Progenitor cell of endocrine pancreas (in vitro differentiated cells): Measurements from ENCODE around the gene OXCT2. TPM values are rescaled to one million over a fixed set of nuclear protein-coding genes. Genes with fewer than 3 reads are reported as not detected.

Experiments
- DNase-seq: peaks from one replicate; pipeline ENCODE4 v3.0.0; 2021; ENCODE audit warnings: low spot score; ENCODE audit not compliant: unreplicated experiment
- H3K27ac Mint-ChIP-seq: 2 replicates; pipeline ENCODE4 v1.8.0; 2021; ENCODE audit warnings: mild to moderate bottlenecking, moderate library complexity, mixed read lengths
- H3K27me3 Mint-ChIP-seq: 2 replicates; pipeline ENCODE4 v1.8.0; 2021; ENCODE audit warnings: mixed read lengths
- H3K36me3 Mint-ChIP-seq: 2 replicates; pipeline ENCODE4 v1.8.0; 2022; ENCODE audit warnings: mixed read lengths; ENCODE audit not compliant: insufficient read depth
- H3K4me1 Mint-ChIP-seq: 2 replicates; pipeline ENCODE4 v1.8.0; 2021; ENCODE audit warnings: low read depth, mixed read lengths
- H3K4me3 Mint-ChIP-seq: 2 replicates; pipeline ENCODE4 v1.8.0; 2021; ENCODE audit warnings: low read depth, mild to moderate bottlenecking, moderate library complexity, mixed read lengths
- H3K9me3 Mint-ChIP-seq: 2 replicates; pipeline ENCODE4 v1.8.0; 2021; ENCODE audit warnings: low read depth, mixed read lengths
- total RNA-seq: library from RNA; stranded (reverse); gene quantifications from 2 replicates; pipeline ENCODE4 v1.2.1, GENCODE V29; 2021
- TF ChIP-seq, protein P1 (sequence below): fragments of 200-600 bp; sonication (generic); IDR thresholded peaks from one replicate; pipeline ENCODE4 v1.5.0; 2021; ENCODE audit warnings: antibody characterized with exemption, mild to moderate bottlenecking; ENCODE audit not compliant: unreplicated experiment

Gene OXCT2
- total RNA-seq, 1 donor from 2014 or later = not detected

DNA sequence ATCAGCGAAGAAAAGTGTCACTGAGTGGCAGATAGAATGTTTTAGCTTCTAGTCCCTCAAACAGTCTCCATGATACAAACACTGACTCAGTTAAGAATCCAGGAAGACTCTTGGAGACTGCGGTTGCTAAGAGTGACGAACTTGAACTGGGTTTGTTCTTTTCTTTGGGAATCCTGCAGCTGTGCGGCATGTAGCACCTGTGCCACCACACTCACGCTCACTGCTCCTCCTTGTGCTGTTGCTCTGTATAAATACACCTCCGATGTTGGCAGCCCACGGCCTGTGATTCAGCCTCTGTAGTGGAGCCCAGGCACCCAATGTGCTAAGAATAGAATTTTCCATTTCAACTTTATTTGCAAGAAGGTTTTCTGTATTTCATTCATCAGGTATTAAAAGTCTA lies 38.0 kb downstream of the OXCT2 start:
- Mint-ChIP-seq H3K9me3 (no peaks in the 10 kb centered on the region), H3K27ac (no peak overlapping the region), H3K4me1 (peaks cover 4% of the 10 kb centered on the region), H3K36me3 (no peaks in the 10 kb centered on the region), H3K4me3 (no peak overlapping the region), H3K27me3 (peaks cover 79% of the 10 kb centered on the region)
- DNase-seq = no peak
- TF ChIP-seq, protein P1, sequence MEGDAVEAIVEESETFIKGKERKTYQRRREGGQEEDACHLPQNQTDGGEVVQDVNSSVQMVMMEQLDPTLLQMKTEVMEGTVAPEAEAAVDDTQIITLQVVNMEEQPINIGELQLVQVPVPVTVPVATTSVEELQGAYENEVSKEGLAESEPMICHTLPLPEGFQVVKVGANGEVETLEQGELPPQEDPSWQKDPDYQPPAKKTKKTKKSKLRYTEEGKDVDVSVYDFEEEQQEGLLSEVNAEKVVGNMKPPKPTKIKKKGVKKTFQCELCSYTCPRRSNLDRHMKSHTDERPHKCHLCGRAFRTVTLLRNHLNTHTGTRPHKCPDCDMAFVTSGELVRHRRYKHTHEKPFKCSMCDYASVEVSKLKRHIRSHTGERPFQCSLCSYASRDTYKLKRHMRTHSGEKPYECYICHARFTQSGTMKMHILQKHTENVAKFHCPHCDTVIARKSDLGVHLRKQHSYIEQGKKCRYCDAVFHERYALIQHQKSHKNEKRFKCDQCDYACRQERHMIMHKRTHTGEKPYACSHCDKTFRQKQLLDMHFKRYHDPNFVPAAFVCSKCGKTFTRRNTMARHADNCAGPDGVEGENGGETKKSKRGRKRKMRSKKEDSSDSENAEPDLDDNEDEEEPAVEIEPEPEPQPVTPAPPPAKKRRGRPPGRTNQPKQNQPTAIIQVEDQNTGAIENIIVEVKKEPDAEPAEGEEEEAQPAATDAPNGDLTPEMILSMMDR = no peak

DNA sequence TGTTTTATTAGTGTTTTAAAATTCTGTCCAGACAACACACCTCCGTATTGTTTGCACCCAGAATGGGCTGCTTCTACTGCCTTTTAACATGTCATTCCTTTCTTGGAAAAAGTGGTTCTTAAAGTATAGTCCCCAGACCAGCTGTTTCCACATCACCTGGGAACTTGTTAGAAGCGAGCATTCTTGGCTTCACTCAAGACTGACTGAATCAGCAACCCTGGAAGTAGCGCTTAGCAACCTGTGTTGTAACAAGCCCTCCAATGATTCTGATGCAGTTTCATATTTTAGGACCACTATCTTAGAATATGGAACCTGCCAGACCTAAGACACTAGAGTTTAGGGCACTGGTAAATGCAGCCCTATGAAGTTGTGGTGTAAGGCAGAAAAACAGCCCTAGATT lies 38.4 kb downstream of the OXCT2 start:
- TF ChIP-seq, protein P1 = no peak
- no peaks in the 10 kb centered on the region for H3K36me3 Mint-ChIP-seq
- DNase-seq = no peak
- peaks cover 4% of the 10 kb centered on the region for H3K4me1 Mint-ChIP-seq
- no peak overlapping the region for H3K27ac Mint-ChIP-seq
- H3K4me3 Mint-ChIP-seq = no peak overlapping the region
- H3K27me3 Mint-ChIP-seq = peaks cover 81% of the 10 kb centered on the region
- no peaks in the 10 kb centered on the region for H3K9me3 Mint-ChIP-seq

DNA sequence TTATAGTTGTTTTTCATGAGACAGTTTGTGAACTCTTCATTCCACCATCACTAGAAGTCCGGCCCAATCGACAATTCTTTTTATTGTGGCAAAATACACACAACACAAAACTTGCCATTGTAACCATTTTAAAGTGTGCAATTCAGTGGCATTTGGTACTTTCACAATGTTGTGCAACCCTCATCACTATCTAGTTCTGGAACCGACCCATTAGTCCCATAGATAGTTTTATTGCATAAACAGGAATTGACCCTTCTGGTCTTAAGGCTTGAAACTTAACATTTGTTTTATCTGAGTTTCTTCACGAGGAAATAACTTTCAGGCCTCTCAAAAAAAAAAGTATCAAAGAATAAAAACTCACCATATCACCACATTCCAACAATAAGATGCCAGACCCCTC lies 41.3 kb downstream of the OXCT2 start:
- TF ChIP-seq, protein P1 = no peak
- Mint-ChIP-seq H3K27me3 (peaks cover 85% of the 10 kb centered on the region), H3K4me3 (no peak overlapping the region), H3K36me3 (no peaks in the 10 kb centered on the region), H3K9me3 (no peaks in the 10 kb centered on the region), H3K4me1 (peaks cover 4% of the 10 kb centered on the region), H3K27ac (no peak overlapping the region)
- no peak for DNase-seq

DNA sequence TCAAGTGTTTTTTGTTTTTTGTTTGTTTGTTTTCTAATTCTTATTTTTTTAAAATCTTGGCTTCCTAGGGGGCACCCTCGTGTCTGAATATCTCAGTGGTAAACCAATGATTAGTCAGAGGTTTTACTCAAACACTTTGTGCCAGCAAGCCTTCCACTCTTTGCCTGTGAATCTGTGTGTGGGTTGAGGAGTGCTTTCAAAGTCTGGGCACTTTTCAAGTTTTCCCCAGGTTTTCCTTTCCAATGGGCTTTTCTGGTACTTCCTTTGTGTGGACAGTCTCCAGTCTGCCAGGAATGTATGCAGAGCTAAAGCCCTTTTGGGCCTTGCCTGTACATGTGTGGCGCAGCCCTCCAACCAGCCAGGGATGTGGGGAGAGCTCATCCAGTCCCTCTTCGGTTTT lies 42.1 kb downstream of the OXCT2 start:
- DNase-seq = no peak
- Mint-ChIP-seq H3K27ac (no peak overlapping the region), H3K4me1 (peaks cover 4% of the 10 kb centered on the region), H3K27me3 (peaks cover 87% of the 10 kb centered on the region), H3K4me3 (no peak overlapping the region), H3K9me3 (no peaks in the 10 kb centered on the region), H3K36me3 (no peaks in the 10 kb centered on the region)
- TF ChIP-seq, protein P1 = no peak

DNA sequence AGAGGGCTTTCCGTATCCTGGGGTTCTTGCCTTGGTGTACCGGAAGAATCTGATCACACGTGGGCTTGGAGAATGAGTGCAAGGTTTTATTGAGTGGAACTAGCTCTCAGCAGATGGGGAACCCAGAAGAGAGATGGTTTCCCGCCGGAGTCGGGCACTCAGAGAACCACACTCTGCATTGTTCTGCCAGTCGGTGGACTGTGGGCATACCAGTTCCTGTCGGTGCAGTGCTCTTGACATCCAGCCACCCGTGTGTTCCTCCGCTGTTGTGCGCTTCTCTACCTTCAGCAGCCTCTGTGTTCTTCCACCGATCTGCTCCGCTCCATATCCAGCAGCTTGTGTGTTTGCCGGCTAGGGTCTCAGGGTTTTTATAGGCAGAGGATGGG lies 43.2 kb downstream of the OXCT2 start:
- no peaks in the 10 kb centered on the region for H3K36me3 Mint-ChIP-seq
- no peak overlapping the region for H3K4me3 Mint-ChIP-seq
- H3K27me3 Mint-ChIP-seq = peaks cover 82% of the 10 kb centered on the region
- DNase-seq = no peak
- H3K9me3 Mint-ChIP-seq = no peaks in the 10 kb centered on the region
- H3K27ac Mint-ChIP-seq = no peak overlapping the region
- TF ChIP-seq, protein P1 = no peak
- H3K4me1 Mint-ChIP-seq = no peaks in the 10 kb centered on the region
